ENCODE results near the gene TRRAP.

Gene TRRAP

GRCh38 chr7:99047526-99048077 lies 169.3 kb downstream of the TRRAP start:
- no peak for DNase-seq (ENCODE audit: low read depth)
- TF ChIP-seq CTCF (IDR thresholded peaks at IDR 0.05; ENCODE audit: low read depth, low read length, missing control alignments) = no peak
- no peak overlapping the region for H3K4me3 ChIP-seq (ENCODE audit: low read depth, low read length)
- in situ Hi-C loops (cut with HindIII; ENCODE audit: low sequenced_read_pairs) = no loop called here

GRCh38 chr7:99050971-99051370 lies 172.6 kb downstream of the TRRAP start:
- in situ Hi-C loops (cut with HindIII; ENCODE audit: low sequenced_read_pairs) = no loop called here
- no peak for DNase-seq (ENCODE audit: low read depth)
- no peak overlapping the region for H3K4me3 ChIP-seq (ENCODE audit: low read depth, low read length)
- TF ChIP-seq CTCF (IDR thresholded peaks at IDR 0.05; ENCODE audit: low read depth, low read length, missing control alignments) = no peak

- DNase-seq (ENCODE audit: low read depth) = no peak
- no peak for TF ChIP-seq CTCF (IDR thresholded peaks at IDR 0.05; ENCODE audit: low read depth, low read length, missing control alignments)
- in situ Hi-C loops (cut with HindIII; ENCODE audit: low sequenced_read_pairs) = no loop called here
- no peak overlapping the region for H3K4me3 ChIP-seq (ENCODE audit: low read depth, low read length)
These were observed 176.4 kb downstream of the TRRAP start for GRCh38 chr7:99054781-99055180.

- TF ChIP-seq CTCF (IDR thresholded peaks at IDR 0.05; ENCODE audit: low read depth, low read length, missing control alignments) = no peak
- in situ Hi-C loops (cut with HindIII; ENCODE audit: low sequenced_read_pairs) = no loop called here
- H3K4me3 ChIP-seq (ENCODE audit: low read depth, low read length) = no peak overlapping the region
- DNase-seq (ENCODE audit: low read depth) = no peak
These were observed 182.9 kb downstream of the TRRAP start for GRCh38 chr7:99061001-99061776.

All from astrocyte of the cerebellum (primary cell).